HG03103 (cell line): ENCODE data around the gene RRP15.
A peak's percentile ranks its signal among the peaks of the same experiment; 100 is the strongest.
"Not testable (repeated sequence)": the region's sequence is repeated elsewhere in the genome, so short reads cannot be mapped to it uniquely, and the experiment has no call there.

Experiments used
- ATAC-seq: cut with Tn5 transposase; IDR thresholded peaks from one replicate; pipeline ENCODE4 v1.9.1; 2021; ENCODE audit warnings: low read depth; ENCODE audit not compliant: unreplicated experiment

RRP15 gene

DNA sequence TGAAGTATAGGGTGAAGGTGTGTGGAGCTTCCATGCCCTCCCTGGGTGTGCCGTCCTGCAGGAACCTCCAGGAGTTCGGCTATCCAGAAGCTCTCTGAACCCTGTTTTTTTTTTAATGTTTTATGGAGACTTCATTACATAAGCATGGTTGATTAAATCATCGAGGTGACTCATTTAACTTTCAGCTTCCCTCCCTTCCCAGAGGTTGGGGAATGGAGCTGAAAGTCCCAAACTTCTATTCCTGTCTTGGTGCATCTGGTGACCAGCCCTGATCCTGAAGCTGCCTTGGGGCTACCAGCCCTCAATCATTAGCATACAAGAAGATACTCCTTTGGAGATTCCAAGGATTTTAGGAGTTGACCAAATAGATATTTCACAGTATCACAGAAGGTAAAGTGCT lies 9.5 kb downstream of the RRP15 start:
- ATAC-seq, result no peak

DNA sequence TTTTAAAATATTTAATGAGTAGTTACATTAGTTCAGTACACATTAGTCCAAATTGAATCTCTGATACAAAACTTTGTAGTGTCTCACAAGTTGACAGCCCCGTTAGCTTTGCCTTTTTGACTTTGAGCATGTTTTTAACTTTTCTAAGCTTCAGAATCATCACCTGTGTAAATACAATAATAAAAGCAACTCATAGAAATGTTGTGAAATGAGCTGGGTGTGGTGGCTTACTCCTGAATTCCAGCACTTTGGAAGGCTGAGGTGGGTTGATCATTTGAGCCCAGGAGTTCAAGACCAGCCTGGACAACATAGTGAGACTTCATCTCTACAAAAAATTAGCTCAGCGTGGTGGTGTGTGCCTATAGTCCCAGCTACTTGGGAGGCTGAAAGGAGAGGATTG lies 11.1 kb downstream of the RRP15 start:
- no peak for ATAC-seq

DNA sequence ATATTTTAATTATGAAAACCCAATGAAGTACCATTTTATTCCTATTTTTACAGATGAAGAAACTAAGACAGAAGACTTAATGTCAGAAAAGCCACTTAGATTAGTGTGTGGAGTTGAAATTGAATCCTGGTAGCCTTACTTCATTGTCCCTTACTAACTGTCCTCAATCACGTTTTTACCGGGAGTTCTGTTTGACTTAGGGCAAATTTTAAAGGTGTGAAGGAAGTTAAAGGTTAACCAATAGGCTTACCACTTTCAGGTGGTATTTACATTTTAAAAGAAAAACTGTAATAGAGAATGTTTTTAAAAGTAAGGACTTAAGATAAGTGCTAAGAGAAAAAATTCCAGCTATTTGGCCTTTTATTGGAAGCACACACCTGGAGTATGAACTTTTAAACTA lies 12.4 kb downstream of the RRP15 start:
- no peak for ATAC-seq

DNA sequence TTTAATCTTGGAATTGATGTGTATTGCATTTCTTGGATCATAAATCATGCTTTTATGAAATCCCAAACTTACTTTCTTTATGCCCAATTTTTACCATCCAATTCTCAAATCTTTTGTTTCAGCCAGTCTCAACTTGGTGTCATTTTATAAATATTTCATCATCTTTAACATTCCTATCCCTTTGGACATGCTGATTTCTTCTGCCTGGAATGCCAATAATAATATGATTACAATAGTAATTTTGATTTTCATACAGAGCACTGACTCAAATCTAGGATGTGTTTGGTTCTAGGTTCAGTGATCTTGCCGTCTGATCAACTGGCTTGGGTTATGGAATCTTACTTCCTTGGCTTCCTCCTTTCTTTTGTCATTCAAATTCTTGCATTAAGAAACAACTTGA lies 12.8 kb downstream of the RRP15 start:
- no peak for ATAC-seq

DNA sequence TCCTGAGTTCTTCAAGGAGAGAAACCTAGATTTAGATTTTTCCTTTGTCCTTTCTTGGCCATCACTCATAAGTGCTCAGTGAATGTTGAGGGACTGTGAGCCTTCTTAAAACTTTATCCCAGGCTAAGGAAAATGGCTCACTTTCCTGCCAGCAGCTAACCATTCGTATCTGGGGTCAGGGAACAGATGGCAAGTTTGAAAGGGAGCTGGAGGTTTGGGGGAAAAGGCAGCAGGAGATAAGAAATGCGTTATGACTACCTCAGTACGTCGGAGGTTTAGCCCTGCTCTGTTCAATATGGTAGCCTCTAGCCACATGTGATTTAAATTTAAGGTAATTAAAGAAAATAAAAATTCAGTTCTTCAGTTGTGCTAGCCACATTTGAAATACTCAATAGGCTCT lies 13.3 kb downstream of the RRP15 start:
- no peak for ATAC-seq

DNA sequence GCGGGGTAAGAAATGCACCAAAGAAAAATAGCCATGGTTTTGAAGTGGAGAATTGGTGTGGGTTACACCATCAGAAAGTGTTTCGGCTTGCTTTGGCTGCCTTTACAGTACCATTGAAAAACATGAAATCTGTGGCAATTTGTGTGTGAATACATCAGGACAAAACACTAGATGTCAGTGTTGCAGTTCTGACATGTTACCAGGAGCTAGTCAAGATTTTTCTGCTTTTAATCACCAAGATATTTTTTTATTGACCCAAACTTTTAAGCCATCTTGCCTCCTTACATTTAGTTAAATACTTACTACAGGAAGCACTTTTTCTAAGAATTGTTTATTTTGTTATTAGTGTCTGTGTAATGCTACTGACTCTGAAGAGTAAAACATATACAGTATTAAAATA lies 14.3 kb downstream of the RRP15 start:
- ATAC-seq, result peak; percentile 53

DNA sequence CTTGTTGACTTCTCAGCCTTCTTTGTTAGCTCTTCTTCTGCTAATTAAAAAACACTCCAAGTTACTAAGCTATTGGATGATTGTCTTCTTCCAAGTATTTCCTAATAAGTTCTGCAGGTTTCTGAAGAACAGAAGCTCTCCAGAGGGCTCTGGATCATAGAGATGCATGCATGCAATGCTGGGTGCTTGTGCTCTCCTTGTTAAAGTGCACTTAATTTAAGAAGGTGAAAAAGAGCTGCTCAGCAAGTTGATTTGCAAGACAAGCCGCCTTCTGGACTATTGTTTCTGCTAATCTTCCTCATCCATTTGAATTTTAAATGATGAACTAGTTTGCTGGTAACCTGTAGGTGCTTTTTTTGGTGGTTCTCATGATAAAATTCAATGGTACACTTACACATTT lies 16.1 kb downstream of the RRP15 start:
- ATAC-seq, result no peak

DNA sequence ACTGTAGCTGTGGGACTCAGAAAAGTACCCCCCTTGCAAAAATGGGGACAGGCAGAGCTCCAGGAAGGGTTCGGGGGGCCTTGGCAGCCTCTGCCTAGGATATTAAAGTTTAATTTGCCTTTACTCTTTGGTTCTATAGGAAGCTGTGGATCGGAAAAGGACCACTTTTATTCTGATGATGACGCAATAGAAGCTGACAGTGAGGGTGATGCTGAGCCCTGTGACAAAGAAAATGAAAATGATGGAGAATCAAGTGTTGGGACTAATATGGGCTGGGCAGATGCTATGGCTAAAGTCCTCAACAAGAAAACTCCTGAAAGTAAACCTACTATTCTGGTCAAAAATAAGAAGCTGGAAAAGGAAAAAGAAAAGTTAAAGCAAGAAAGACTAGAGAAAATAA lies 17.1 kb downstream of the RRP15 start:
- ATAC-seq, result no peak

DNA sequence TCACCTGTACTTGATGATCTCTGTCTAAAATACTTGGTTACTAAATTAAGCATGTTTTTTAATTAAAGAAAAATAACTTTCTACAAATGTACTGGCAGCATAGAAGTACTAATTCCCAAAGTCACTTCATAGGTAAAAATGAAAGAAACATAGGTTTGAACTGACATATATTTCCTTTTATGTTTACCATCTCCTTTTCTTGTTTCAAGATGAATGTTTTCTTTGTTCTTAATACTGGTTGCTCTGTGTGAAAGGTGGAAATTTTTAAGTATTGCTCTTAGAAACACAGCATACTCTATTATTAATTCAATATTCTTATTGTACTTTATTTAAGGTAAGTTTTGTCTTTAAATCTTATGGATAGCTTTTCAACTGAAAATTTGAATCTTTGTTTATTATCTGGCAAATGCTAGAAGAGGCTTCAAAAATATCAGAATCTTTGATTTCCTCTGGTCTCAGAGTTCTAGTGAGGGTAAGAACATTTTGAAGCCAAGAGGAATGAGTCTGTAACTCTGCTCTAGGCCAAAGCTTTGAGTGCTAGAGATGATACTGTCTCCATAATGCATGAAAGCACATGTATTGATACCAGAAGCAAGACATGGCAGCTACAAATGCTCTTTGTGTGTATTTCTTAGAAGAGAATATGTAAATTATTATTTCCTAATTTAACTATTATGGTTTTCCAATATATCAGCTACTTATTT lies 18.2 kb downstream of the RRP15 start:
- no peak for ATAC-seq

DNA sequence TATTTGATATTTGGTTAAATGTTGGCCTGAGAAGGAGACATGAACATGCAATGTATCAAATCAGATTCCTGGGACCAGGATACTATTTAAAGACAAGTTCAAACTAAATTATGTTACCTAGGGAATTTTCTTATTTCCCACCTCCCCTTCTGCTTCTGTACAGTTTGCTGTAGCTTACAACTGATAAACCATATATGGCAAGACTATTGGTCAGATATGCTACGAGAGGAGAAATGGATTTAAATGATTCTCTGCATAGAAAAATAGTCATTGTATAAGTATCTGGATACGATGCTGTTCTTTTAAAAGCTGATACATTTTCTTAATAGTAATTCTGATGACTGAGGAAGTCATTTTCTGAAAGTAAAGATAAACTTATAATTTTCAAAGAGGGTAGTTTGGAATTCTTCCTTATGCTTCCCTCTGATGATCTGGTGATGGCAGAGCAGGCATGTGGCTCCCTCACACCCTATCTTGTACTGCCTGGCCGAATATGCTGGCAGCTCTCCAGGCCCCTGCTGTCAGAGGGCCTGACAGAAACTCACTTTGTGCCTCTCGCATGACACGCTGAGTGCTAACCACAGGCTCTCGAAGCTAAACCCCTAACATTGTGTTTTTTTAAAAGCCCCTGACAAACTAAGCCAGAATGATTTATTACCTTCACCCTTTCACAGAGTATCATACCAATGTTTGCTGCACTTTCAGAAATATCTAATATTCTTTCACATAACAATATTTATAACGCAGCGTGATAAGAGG lies 19.4 kb downstream of the RRP15 start:
- ATAC-seq, result peak; percentile 72

DNA sequence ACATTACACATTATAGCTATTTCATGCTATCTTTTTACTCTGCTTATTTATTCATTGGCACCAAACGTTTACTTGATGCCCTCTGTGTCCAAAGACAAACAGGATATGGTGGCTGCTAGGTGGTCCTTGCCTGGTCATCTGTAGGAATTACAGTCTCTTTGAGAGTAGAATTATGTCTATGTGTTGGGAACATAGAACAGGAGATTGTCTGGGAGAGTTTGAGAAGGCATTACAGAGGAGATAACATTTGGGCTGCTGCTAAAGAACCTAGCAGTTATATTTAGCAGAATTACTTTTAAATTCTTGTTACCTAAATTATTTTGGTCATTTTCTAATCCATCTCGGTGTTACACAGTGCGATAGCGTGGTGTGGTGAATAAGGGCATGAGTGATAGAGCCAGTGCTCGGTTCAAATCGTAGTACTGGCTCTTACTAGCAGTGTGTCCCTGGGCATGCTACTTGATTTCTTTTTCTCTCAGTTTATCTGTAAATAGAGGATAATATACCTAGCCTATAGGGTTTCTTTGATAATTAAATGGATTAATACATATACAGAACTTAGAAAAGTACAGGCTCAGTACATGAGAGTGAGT lies 20.5 kb downstream of the RRP15 start:
- no peak for ATAC-seq

DNA sequence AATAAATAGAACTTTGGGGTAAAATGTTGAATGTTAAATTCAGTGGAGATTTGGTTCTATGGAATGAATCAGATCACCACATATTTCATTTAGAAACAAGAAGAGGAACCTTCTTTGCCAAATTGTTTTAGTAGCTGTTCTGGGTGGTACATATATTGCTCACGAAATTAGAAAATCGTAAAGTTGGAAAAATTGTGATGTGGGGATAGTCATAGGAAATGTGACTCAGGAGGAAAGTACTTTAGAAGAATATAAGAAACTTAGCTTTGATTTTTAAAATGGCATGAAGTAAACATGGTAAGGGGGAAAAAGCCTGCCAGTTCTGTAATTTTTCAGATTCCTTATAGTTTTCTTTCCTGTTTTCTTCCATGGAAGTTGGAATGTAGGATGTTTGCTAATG lies 27.4 kb downstream of the RRP15 start:
- no peak for ATAC-seq

DNA sequence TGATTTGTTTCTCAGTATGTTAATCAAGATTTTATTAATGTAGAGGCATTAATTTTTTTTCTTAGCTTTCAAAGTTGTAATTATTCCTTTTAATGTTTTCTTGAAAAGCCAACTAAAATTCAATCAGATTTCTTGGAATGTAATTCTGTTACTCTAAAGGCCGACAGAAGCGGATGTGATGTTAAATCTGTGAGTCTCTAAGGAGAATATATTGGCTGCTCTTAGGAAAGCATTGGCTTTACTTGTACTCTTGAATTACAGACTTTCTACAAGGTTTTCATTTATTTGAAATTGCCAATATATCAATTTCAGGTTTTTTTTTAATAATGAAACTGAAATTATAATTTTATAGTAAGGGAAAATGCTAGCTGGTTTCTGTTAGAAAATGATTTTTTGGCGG lies 29.2 kb downstream of the RRP15 start:
- no peak for ATAC-seq

DNA sequence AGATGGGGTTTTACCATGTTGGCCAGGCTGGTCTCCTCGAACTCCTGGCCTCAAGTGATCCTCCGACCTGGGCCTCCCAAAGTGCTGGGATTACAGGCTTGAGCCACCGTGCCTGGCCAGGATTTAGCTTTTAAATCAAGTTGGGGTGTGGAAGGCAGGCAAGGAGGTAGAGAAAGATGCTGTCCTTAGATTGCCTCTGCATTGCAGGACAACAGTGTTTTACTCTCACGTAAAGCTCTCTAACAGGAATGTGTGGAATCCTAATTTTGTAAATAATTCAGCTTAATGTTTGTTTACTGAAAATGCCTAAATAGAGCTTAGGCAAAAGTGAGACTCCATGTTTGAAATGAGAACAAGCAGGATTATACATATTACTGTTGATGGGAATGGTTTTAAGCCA lies 30.5 kb downstream of the RRP15 start:
- no peak for ATAC-seq

DNA sequence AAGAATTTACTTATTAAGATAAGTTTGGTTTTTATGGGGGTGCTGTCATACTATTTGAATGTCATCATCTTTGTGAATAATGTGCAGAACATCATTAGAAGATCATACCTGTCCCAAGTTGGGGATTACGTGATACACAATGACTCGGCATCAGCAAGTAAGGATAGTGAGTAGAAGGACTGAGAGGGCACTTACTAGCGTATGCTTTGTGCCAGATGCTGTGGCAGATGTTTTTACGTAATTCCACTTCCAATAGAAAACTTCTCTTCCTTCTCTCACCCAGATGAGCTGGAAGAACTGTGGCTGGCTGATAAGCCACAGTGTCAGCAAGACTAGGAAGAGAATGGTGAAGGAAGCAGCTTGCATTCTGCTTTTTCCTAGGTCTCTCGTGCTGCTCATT lies 32.0 kb downstream of the RRP15 start:
- no peak for ATAC-seq

DNA sequence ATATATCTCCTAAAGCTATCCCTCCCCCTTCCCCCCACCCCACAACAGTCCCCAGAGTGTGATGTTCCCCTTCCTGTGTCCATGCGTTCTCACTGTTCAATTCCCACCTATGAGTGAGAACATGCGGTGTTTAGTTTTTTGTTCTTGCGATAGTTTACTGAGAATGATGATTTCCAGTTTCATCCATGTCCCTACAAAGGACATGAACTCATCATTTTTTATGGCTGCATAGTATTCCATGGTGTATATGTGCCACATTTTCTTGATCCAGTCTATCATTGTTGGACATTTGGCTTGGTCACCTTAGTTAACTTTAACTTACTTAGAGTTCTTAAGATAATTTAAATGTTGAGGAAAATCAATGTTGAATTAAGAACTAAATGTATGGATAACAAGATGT lies 35.1 kb downstream of the RRP15 start:
- not testable (repeated sequence) for ATAC-seq

DNA sequence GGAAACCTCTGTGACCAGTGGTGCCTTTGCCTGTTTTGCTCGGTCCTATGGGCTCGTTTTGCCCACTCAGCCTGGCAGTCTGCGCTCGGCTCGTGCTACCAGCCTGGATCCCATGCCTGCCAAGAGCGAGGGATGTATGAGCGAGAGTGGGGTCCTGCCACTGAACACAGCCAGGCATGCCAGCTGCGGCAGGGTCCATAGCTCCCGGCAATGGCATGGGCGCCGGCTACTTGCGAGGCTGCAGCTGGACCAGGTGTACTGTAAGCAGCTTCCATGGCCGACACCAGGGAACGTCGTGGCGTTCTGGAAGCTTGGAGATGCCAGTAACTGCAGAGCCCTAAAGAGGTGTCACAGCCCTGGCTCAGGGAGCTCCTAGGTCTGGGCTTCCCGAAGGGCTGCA lies 37.7 kb downstream of the RRP15 start:
- no peak for ATAC-seq

DNA sequence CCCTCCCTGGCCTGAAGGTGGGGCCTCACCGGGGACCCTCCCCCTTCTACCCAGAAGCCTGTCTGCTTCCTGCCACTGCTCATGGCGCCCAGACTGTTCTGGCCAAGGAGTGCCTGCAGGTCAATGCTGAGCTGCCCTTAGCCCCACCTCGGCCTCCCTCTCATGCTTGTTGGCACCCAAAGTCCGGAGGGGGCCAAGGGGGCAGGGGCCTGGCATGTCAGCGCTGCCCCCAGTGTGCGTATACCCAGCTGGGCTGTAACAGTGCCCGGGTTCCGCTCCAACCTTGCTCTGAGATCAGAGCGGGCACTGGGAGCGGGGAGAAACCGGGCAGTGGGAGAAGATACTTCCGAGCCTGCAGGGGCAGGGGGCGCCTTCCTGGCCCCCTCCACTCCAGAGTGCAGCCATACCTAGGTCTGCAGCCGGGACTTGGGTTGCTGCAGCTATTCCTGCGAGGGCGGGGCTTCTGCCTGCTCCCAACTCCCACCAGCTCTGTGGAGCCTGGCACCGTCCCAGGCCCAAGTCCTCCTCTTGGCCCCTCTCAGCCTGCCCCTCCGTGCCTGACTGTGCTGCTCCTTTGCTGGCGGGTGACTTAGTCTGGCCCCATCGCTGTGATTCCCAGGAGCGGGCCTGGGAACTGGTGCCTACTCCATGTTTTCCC lies 38.6 kb downstream of the RRP15 start:
- no peak for ATAC-seq

DNA sequence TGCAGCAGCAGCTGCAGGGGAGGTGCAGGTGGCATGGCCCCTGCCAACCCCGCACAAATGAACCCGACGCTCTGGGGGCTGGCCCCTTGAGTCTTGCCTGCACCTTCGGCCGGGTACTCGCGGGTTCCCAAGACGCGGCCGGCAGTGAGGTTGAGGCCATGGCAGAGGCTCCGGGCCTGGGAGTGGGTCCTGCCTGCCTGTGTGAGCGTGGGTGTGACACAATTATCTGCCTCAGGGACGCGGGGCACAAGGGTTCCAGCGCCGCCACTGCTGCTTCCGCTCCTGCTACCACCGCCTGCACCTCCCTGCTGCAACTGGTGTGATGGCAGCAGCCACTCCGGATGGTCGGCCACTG lies 39.1 kb downstream of the RRP15 start:
- ATAC-seq, result no peak

DNA sequence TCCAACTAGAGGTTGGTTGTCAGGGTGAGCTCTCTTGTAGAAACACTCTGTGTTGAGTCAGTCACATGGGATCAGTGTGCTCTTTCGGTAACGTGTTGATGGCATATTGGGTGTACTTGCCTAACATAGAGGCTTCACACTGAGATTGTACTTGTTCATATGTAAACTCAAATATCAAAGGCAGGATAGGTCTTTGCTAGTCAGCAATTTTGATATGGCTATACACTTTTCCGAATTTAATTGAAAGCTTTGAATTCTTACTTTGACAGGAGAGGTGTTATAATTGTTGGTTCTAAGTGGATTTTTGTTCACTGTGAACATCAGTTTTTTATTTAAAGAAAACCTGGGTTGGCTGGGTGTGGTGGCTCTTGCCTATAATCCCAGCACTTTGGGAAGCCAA lies 43.7 kb downstream of the RRP15 start:
- ATAC-seq, result no peak

DNA sequence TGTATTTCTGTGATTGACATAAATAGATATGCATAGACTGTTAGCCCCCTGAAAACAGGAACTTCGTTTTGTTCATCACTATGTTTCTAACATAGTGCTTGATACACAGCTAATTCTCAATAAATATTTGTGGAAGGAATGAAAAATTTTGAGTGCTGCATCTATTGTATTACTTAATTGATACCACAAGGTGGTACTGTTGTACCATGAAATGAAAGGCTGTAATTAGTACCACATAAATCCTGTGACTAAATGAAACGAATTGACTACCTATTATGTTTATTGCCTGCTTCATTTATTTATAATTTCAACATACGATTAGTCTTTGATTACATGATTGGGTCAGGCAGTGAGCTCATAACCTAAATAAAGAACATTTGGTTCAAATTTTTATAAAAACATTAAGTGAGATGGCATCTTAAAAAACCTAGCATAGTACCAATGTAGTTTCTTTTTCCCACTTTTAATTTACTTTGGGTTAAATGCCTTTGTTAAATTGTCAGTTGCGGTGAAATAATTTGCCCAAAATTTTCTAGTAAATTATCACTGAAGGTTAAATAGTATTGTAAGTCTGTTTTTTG lies 45.0 kb downstream of the RRP15 start:
- peak; percentile 71 for ATAC-seq
